ENCODE measurements around the gene RNFT1.
"Not testable (repeated sequence)": the region's sequence is repeated elsewhere in the genome, so short reads cannot be mapped to it uniquely, and the experiment has no call there.

RNFT1 gene, protein sequence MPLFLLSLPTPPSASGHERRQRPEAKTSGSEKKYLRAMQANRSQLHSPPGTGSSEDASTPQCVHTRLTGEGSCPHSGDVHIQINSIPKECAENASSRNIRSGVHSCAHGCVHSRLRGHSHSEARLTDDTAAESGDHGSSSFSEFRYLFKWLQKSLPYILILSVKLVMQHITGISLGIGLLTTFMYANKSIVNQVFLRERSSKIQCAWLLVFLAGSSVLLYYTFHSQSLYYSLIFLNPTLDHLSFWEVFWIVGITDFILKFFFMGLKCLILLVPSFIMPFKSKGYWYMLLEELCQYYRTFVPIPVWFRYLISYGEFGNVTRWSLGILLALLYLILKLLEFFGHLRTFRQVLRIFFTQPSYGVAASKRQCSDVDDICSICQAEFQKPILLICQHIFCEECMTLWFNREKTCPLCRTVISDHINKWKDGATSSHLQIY

DNA sequence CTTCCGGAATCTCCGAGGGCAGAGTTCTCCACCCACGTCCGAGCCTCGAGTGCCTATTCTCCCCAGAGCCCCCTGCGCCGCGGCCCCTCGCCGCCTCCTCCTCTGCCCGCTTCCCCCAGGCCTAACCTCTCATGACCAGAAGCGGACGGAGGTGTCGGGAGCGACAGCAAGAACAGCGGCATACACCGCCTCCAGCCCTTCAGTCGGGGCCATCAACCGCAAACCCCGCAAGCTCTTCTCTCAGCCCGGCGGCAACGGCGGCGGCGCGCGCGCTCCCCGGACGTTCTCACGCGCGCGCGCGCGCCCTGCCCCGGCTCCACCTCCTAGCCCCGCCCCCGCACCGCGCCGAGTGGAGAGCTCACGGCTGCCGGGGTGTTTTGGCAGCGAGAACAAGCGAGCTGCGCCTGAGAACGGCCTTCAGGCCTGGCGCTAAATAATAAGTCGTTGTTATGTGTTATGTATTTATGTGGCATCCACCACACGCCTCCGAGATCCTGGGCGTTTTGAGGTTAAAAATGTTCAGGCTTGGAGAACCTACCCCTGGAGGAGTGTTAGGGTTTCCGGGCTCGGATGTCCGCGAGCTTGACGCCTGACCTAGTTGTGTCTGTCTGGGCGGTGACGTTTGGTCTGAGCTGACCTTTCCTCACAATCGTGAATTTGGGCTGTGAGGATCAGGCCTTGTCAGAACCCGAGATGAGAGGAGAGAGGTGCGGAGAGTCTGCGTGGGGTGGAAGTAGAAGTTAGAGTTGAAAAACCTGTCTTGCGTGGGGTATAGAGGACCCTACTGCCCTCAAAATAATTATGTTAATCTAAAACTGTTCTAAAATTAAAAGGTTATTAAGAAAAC, at the start of gene RNFT1:
TSS of gene RNFT1 (minus strand) at position 259 of the 847 bp plus-strand sequence. CDS start at position 182, 77 bp downstream.
- peak; percentile 86 for DNase-seq (ENCODE audit: low read depth)

DNA sequence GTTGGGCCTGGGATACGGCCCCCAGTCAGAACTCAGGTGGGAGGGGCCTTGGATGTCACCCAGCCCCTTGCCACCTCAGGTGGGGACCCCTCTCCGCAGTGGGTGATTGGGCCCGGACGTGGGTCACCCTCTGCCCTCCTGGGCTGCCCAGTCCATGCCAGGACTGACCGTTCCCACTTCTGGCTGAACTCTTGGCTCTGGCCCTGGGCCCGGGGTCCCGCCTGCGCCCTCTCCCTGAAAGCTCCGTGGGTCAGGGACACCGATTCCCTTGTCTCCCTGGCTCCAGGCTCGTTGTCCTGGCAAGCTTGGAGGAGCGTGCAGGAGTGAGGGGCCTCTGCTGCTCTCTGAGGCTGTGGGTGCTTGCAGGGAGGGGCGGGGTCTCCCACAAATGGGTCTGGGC, 44.8 kb upstream of the RNFT1 start:
- DNase-seq (ENCODE audit: low read depth) = not testable (repeated sequence)

DNA sequence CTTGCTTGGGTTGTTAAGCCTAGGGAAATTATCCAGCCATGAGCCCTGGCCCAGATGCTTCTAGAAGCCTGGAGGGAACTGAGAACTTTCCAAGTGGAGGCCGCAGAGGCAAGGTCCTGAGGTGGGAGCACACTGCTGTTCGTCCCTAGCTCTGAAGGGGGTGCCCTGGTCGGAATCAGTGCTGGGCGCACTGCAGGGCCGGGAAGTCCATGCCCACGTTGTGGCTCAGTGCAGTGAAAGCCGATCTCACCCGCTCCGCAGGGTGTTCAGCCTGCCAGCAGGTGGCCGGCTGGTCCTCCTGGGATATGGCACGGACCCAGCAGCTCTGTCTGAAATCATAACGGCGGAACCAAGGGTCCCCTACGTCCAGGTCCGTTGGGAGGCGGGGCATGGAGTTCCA, 43.8 kb upstream of the RNFT1 start:
- DNase-seq (ENCODE audit: low read depth) = not testable (repeated sequence)

DNA sequence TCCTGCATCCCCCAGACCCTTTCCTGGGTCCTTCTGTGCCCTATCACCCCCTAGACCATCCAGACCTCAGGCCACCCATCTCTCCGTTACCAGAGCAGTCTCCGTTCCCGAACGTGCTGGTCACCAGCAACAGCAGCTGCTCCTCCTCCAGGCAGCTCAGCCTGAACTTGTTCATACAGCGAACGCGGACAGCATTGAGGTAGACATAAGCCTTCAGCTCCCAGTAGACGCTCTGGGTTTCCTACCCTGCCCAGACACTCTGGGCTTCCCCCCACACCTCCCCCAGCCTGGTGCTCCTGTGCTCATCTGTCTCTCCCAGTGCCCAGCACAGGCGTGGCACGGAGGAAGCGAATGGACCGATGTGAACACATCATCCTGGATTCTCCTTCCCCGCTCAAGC, 41.6 kb upstream of the RNFT1 start:
- DNase-seq (ENCODE audit: low read depth) = no peak

DNA sequence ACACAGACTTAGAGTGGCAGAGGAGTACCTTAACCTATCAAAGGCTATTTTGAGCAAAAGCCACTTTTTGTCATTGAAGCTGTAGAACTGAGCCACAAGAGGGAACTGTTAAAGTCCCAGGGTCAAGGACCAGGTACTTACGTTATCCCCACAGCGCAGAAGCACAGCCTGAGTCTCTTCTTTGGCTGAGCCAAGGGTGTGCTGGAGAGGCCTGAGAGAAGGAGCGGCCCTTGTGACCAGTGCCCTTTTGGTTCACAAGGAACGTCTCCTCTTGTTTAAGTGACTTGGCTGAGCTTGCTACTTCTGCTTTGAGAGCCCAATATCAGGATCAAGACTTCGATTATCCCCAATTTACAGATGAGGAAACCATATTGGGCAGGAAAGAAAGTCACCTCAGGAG, 40.0 kb upstream of the RNFT1 start:
- DNase-seq (ENCODE audit: low read depth) = not testable (repeated sequence)

DNA sequence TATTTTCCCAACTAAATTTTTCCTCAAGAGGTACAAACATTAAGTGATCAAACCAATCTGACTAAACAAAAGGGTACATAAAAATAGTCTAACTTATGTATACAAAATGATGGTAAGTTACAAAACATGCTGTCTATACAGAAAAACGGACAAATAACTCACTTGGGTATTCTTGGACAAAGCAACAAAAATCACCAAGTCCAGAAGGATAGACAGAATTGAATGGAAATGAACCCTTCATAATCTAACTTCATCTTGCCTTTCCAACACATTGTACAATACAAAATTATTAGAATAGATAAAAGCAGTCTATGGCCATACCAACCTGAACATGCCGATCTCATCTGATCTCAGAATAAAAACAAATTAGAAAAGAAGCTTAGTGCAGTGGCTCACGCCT, 37.9 kb upstream of the RNFT1 start:
- not testable (repeated sequence) for DNase-seq (ENCODE audit: low read depth)

DNA sequence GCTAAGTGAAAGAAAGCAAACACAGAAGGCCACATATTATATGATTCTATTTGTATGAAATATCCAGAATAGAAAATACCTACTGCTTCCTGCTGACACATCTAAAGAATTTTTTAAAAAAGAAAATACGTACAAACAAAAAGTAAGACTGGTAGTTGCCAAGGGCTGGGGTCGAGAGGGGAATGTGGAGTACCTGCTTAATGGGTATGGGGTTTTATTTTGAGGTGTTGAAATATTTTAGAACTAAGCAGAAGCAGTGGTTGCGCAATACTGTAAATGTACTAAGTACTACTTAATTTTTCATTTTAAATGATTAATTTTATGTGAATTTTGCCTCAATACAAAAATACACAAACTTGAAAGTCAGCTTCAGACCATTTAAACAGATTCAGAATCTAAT, 32.1 kb upstream of the RNFT1 start:
- DNase-seq (ENCODE audit: low read depth) = not testable (repeated sequence)

DNA sequence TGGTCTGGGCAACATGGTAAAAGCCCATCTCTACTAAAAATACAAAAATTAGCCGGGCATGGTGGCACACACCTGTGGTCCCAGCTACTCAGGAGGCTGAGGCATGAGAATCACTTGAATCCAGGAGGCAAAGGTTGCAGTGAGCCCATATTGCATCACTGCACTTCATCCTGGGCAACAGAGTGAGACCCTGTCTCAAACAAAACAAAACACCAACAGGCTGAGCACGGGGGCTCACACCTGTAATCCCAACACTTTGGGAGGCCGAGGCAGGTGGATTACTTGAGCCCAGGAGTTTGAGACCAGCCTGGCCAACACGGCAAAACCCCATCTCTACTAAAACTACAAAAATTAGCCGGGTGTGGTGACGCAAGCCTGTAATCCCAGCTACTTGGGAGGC, 10.6 kb upstream of the RNFT1 start:
- not testable (repeated sequence) for DNase-seq (ENCODE audit: low read depth)

DNA sequence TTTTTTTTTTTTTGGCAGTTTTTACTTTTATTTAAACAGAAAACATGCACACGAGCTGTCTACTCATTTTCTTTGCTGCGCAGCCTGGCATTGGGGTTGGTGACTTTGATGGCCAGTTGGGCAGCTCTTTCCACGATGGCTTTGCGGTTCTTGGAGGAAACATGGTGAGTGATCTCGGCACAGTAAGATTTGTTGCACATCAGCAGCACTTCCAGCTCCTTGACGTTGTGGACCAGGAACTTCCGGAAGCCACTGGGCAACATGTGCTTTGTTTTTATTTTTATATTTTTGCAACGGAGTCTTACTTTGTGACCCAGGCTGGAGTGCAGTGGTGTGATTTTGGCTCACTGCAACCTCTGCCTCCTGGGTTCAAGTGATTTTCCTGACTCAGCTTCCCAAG, 8.9 kb upstream of the RNFT1 start:
- DNase-seq (ENCODE audit: low read depth) = not testable (repeated sequence)

DNA sequence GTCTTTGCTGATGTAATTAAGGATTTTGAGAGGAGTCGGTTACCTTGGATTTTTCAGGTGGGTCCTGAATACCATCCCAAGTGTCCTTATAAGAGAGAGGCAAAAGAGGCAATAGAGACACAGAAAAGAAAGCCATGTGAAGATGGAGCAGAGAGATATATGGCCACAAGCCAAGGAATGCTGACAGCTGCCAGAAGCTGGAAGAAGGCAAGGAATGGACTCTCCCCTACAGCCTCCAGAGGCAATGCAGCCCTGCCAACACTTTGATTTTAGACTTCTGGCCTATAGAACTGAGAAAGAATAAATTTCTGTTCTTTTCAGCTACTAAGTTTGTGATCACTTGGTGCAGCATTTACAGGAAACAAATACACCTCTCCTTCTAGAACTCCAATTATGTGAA, 8.2 kb upstream of the RNFT1 start:
- DNase-seq (ENCODE audit: low read depth) = peak; percentile 21

DNA sequence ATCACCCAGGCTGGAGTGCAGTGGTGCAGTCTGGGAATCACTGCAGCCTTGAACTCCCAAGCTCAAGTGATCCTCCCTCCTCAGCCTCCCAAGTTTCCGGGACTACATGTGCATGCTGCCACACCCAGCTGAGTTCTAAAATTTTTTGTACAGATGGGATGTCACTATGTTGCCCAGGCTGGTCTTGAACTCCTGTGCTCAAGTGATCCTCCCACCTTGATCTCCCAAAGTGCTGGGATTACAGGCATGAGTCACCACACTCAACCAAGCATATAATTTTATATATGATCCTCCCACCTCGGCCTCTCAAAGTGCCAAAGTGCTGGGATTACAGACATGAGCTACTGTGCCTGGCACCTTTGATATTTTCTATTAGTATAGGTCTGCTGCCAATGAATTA, 7.2 kb upstream of the RNFT1 start:
- DNase-seq (ENCODE audit: low read depth) = not testable (repeated sequence)

DNA sequence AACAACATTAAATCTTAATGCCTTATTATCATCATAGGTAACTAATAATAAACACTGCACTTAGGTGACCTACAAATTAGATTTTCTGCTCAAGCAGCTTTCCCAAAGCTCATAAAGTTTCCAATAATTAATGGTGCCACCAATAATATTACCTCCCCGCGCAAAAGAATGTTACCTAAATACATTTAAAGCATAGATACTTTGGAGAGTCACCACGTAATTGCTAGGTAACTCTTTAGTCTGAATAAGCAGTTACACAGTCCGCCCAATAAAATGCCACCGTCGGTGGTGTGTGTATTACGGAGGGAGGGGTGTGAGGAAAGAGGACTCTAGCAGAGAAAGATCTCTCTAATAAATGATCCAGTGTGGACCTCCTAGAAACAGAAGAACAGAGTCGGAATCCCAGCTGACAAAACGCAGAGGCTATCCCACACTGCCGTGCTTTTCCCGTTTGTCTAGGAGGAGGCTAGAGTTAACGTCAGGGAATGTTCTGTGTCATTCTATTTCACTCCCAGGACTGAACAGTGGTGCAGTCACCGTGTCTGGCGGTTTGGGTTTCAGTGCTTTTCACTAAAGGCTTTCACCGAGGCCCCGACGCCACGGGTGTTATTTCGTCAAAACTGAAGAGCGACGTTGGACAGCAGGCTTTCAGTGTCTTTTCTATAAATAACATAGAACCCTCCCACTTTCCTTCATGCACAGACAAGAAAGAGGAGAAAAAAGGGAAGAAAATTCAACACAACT, 630 bp downstream of the RNFT1 start:
- peak; percentile 56 for DNase-seq (ENCODE audit: low read depth)

DNA sequence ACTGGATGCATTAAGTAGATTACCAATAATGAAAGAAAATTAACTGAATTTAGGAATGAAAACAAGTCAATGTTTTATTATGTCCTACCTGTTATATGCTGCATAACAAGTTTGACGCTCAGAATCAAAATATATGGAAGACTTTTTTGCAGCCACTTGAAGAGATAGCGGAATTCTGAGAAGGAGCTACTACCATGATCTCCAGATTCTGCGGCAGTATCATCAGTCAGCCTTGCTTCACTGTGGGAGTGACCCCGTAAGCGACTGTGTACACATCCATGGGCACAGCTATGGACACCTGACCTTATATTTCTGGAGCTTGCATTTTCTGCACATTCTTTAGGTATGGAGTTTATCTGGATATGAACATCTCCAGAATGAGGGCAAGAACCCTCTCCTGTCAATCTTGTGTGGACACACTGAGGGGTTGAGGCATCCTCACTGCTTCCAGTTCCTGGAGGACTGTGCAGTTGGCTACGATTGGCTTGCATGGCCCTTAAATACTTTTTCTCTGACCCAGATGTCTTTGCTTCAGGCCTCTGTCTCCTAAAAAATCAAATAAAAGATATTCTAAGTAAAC, 1.7 kb downstream of the RNFT1 start:
- no peak for DNase-seq (ENCODE audit: low read depth)

DNA sequence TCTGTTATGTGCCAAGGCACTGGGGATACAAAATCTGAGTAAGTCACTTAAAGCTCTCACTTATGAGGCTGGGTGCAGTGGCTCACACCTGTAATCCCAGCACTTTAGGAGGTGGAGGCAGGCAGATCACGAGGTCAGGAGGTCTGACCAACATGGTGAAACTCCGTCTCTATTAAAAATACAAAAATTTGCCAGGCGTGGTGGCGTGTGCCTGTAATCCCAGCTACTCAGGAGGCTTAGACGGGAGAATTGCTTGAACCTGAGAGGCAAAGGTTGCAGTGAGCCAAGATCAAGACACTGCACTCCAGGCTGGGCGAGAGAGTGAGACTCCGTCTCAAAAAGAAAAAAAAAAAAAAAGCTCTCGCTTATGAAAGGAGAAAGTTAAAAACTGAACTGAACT, 5.0 kb downstream of the RNFT1 start:
- not testable (repeated sequence) for DNase-seq (ENCODE audit: low read depth)

DNA sequence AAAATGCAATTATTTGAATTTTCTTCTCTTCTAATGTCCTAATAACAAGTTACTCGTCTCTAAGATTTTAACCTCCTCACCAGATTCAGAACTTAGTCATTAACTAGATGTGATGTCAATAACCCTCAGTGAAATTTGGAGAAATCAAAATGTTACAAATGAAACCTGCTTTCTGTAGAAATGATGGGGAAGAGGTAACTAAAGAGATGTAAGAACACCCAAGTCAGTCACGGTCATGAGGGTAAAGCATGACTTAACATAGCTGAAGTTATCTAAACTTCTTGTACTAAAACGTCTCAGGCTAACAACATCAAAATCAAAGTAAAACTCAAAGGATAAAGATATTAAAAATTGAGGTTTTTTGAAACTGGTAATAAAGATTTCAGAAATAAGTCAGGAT, 9.7 kb downstream of the RNFT1 start:
- DNase-seq (ENCODE audit: low read depth) = no peak

DNA sequence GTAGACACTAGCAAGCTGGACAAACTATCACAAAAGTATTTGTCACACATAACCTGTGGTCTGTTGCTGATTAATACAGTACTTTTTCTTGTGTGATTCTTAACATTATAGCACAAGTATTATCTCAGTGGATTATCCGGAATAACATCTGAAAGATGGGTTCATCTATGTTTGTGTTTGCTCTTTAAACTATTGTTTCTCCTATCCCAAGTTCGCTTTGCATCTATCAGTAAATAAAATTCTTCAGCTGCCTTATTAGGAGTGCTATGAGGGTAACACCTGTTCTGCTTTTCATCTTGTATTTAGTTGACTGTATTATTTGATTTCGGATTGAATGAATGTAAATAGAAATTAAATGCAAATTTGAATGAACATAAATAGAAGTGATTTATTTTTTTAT, 14.5 kb downstream of the RNFT1 start:
- no peak for DNase-seq (ENCODE audit: low read depth)

DNA sequence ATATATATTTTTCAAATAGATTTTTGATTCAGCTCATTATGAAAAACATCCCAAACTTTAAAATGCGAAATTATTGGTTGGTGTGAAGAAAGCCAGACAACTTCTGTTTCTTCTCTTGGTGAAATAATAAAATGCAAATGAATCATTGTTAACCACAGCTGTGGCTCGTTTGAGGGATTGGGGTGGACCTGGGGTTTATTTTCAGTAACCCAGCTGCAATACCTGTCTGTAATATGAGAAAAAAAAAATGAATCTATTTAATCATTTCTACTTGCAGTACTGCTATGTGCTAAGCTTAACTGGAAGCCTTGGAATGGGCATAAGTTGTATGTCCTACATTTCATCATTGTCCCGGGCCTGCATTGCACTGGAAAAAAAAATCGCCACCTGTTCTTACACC, 17.2 kb downstream of the RNFT1 start:
- peak; percentile 32 for DNase-seq (ENCODE audit: low read depth)

DNA sequence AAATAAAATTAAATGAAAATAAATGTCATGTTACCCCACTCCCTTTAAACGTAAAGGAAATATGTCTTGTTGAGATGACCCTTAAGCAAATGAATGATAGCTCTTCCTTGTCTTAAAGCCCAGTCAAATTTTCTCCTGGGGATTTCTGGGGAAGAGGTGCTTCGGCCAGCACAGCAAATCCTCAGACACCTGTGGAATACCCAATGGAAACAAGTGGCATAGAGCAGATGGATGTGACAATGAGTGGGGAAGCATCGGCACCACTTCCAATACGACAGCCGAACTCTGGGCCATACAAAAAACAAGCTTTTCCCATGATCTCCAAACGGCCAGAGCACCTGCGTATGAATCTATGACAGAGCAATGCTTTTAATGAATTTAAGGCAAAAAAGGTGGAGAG, 18.1 kb downstream of the RNFT1 start:
- DNase-seq (ENCODE audit: low read depth) = not testable (repeated sequence)

DNA sequence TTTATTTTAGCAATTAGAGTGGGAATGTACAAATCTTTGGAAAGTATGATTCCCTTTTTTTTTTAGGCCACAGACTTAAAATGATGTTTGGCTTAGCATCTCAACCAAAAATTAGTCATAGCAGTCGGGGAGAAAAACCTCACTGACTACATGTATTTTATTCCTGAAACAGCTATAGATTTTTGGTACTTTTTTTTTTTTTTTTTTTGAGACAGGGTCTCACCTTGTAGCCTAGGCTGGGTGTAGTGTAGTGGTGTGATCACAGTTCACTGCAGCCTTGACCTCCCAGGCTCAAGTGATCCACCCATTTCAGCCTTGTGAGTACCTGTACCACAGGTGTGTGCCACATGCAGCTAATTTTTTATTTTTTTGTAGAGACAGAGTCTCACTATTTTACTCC, 23.4 kb downstream of the RNFT1 start:
- DNase-seq (ENCODE audit: low read depth) = no peak

DNA sequence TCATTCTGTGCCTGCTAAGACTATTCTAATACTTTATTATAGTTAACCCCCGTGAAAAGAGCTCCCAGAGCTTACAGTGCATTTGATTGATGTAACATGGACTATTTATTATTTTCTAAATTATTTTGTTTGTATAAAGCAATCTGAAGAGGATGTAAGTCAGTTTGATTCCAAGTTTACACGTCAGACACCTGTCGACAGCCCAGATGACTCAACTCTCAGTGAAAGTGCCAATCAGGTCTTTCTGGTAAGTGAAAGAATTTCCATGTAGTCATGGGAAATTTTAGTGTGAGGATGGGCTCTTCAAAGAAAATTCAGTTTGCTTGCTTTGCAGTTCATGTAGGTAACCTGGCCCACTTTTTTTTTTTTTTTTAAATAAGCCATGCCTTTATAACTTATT, 23.8 kb downstream of the RNFT1 start:
- not testable (repeated sequence) for DNase-seq (ENCODE audit: low read depth)

DNA sequence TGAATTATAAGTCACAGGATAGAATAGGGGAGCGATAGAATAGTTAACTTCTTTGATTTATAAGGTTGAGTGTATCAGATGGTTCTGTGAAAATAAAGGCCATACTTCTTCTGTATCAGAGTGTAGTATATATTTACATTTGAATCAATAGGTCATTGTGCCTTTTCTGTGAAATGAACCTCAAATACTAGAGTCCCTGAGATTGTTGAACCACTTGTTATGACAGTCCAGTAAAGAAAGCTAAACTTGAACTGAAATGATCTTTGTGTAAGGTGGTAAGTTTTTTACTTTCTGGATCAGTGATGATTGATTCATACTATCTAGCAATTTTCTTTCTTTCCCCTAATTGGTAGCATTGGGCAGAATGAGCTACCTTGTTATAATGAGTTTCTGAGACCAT, 31.2 kb downstream of the RNFT1 start:
- not testable (repeated sequence) for DNase-seq (ENCODE audit: low read depth)

DNA sequence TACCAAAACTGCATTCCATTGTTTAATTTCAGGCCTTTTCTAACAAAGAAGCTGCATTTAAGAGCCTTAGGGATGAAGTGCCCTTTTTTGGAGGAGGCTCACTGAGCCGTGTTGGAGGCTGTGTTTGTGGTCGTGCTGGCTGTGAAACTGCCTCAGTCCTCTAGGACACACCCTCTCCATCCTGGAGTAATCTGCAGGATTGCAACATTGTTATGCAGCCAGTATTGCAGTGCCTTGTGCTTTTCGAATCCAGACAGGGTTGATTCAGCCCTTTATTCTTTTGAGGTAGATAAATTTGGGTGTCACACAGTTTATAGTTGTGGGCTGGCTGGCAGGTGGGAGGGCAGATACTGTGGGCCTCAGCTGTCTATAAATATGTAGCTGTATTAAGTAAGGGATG, 33.8 kb downstream of the RNFT1 start:
- DNase-seq (ENCODE audit: low read depth) = peak; percentile 84

Data from amniotic epithelial cell (primary cell).